ENCODE data around the gene SMYD3.

The SMYD3 gene

GRCh38 chr1:246281639-246282038 is 225.4 kb downstream of the SMYD3 start:
- no peaks in the 10 kb centered on the region for H3K27me3 ChIP-seq (replicated peaks; ENCODE audit: control insufficient read depth, insufficient read depth, low read length)
- DNase-seq (ENCODE audit: low read depth) = no peak

GRCh38 chr1:246281195-246281594 is 225.9 kb downstream of the SMYD3 start:
- Histone ChIP-seq H3K9ac (ENCODE audit: low read length) (no peak overlapping the region), H3K4me3 (ENCODE audit: low read length) (no peak overlapping the region), H3K9me3 (ENCODE audit: control insufficient read depth, low read length) (no peaks in the 10 kb centered on the region), H3K27me3 (replicated peaks; ENCODE audit: control insufficient read depth, insufficient read depth, low read length) (no peaks in the 10 kb centered on the region), H3K4me1 (ENCODE audit: control insufficient read depth, insufficient read depth, low read length) (no peaks in the 10 kb centered on the region), H3K36me3 (ENCODE audit: control insufficient read depth, insufficient read depth, low read length, severe bottlenecking) (no peaks in the 10 kb centered on the region)
- no peak for DNase-seq (ENCODE audit: low read depth)

More at GRCh38 chr1:246281639-246282038, 225.4 kb downstream of the SMYD3 start:
- Histone ChIP-seq H3K9ac (ENCODE audit: low read length) (no peak overlapping the region), H3K4me1 (ENCODE audit: control insufficient read depth, insufficient read depth, low read length) (no peaks in the 10 kb centered on the region), H3K36me3 (ENCODE audit: control insufficient read depth, insufficient read depth, low read length, severe bottlenecking) (no peaks in the 10 kb centered on the region), H3K9me3 (ENCODE audit: control insufficient read depth, low read length) (no peaks in the 10 kb centered on the region), H3K4me3 (ENCODE audit: low read length) (no peak overlapping the region)

- peak; percentile 67 for DNase-seq (ENCODE audit: low read depth)
- Histone ChIP-seq H3K9ac (ENCODE audit: low read length) (no peak overlapping the region), H3K4me3 (ENCODE audit: low read length) (no peak overlapping the region), H3K9me3 (ENCODE audit: control insufficient read depth, low read length) (no peaks in the 10 kb centered on the region), H3K27me3 (replicated peaks; ENCODE audit: control insufficient read depth, insufficient read depth, low read length) (no peaks in the 10 kb centered on the region), H3K36me3 (ENCODE audit: control insufficient read depth, insufficient read depth, low read length, severe bottlenecking) (no peaks in the 10 kb centered on the region), H3K4me1 (ENCODE audit: control insufficient read depth, insufficient read depth, low read length) (no peaks in the 10 kb centered on the region)
These were observed 226.5 kb downstream of the SMYD3 start for GRCh38 chr1:246280551-246280950.

DNA sequence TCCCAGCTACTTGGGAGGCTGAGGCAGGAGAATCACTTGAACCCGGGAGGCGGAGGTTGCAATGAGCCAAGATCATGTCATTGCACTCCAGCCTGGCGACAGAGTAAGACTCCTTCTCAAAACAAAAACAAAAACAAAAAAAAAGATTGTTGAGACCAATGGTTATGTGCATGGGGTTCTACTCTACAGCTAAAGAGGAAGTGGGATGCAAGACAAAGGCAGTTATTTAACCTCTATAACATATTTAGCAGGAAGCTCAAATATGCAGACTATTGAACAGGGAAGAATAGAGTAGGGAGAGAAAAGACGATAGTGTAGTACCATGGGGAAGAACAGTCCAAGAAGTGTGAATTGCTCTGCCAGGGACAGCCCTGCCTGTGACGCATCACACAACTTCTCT is 227.7 kb downstream of the SMYD3 start:
- DNase-seq (ENCODE audit: low read depth) = no peak
- H3K36me3 ChIP-seq (ENCODE audit: control insufficient read depth, insufficient read depth, low read length, severe bottlenecking) = no peaks in the 10 kb centered on the region
- no peaks in the 10 kb centered on the region for H3K27me3 ChIP-seq (replicated peaks; ENCODE audit: control insufficient read depth, insufficient read depth, low read length)
- no peak overlapping the region for H3K4me3 ChIP-seq (ENCODE audit: low read length)
- H3K4me1 ChIP-seq (ENCODE audit: control insufficient read depth, insufficient read depth, low read length) = no peaks in the 10 kb centered on the region
- H3K9me3 ChIP-seq (ENCODE audit: control insufficient read depth, low read length) = no peaks in the 10 kb centered on the region
- H3K9ac ChIP-seq (ENCODE audit: low read length) = no peak overlapping the region

- DNase-seq (ENCODE audit: low read depth) = no peak
- Histone ChIP-seq H3K4me3 (ENCODE audit: low read length) (no peak overlapping the region), H3K4me1 (ENCODE audit: control insufficient read depth, insufficient read depth, low read length) (no peaks in the 10 kb centered on the region), H3K36me3 (ENCODE audit: control insufficient read depth, insufficient read depth, low read length, severe bottlenecking) (no peaks in the 10 kb centered on the region), H3K27me3 (replicated peaks; ENCODE audit: control insufficient read depth, insufficient read depth, low read length) (no peaks in the 10 kb centered on the region), H3K9me3 (ENCODE audit: control insufficient read depth, low read length) (no peaks in the 10 kb centered on the region), H3K9ac (ENCODE audit: low read length) (no peak overlapping the region)
These were observed 228.7 kb downstream of the SMYD3 start for GRCh38 chr1:246278371-246278770.

GRCh38 chr1:246275036-246275435 is 232.0 kb downstream of the SMYD3 start:
- H3K4me1 ChIP-seq (ENCODE audit: control insufficient read depth, insufficient read depth, low read length) = peaks cover 6% of the 10 kb centered on the region
- H3K9ac ChIP-seq (ENCODE audit: low read length) = no peak overlapping the region
- H3K9me3 ChIP-seq (ENCODE audit: control insufficient read depth, low read length) = no peaks in the 10 kb centered on the region
- H3K4me3 ChIP-seq (ENCODE audit: low read length) = no peak overlapping the region
- no peaks in the 10 kb centered on the region for H3K36me3 ChIP-seq (ENCODE audit: control insufficient read depth, insufficient read depth, low read length, severe bottlenecking)
- no peak for DNase-seq (ENCODE audit: low read depth)
- H3K27me3 ChIP-seq (replicated peaks; ENCODE audit: control insufficient read depth, insufficient read depth, low read length) = no peaks in the 10 kb centered on the region

- no peaks in the 10 kb centered on the region for H3K36me3 ChIP-seq (ENCODE audit: control insufficient read depth, insufficient read depth, low read length, severe bottlenecking)
- H3K4me3 ChIP-seq (ENCODE audit: low read length) = no peak overlapping the region
- H3K9ac ChIP-seq (ENCODE audit: low read length) = no peak overlapping the region
- no peak for DNase-seq (ENCODE audit: low read depth)
- peaks cover 6% of the 10 kb centered on the region for H3K4me1 ChIP-seq (ENCODE audit: control insufficient read depth, insufficient read depth, low read length)
- H3K27me3 ChIP-seq (replicated peaks; ENCODE audit: control insufficient read depth, insufficient read depth, low read length) = no peaks in the 10 kb centered on the region
- H3K9me3 ChIP-seq (ENCODE audit: control insufficient read depth, low read length) = no peaks in the 10 kb centered on the region
These were observed 232.9 kb downstream of the SMYD3 start for GRCh38 chr1:246274186-246274585.

- peak; percentile 53 for DNase-seq (ENCODE audit: low read depth)
- Histone ChIP-seq H3K27me3 (replicated peaks; ENCODE audit: control insufficient read depth, insufficient read depth, low read length) (no peaks in the 10 kb centered on the region), H3K4me3 (ENCODE audit: low read length) (no peak overlapping the region), H3K9ac (ENCODE audit: low read length) (no peak overlapping the region), H3K36me3 (ENCODE audit: control insufficient read depth, insufficient read depth, low read length, severe bottlenecking) (no peaks in the 10 kb centered on the region), H3K9me3 (ENCODE audit: control insufficient read depth, low read length) (no peaks in the 10 kb centered on the region), H3K4me1 (ENCODE audit: control insufficient read depth, insufficient read depth, low read length) (peaks cover 6% of the 10 kb centered on the region)
These were observed 235.6 kb downstream of the SMYD3 start for GRCh38 chr1:246271516-246271915.

DNA sequence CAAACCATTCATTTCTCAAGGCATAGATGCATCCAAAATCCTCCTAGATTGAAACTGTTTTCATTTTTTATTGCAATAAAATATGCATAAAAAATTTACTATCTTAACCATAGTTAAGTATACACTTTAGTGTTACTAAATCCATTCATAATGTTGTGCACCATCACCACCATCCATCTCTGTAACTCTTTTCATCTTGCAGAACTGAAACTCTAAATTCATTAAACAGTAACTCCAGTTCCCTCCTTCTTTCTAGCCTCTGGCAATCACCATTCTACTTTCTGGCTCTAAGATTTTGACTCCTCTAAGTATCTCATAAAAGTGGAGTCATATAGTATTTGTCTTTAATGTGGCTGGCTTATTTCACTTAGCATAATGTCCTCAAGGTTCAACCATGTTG is 236.8 kb downstream of the SMYD3 start:
- H3K4me1 ChIP-seq (ENCODE audit: control insufficient read depth, insufficient read depth, low read length) = peaks cover 6% of the 10 kb centered on the region
- no peak overlapping the region for H3K9ac ChIP-seq (ENCODE audit: low read length)
- H3K36me3 ChIP-seq (ENCODE audit: control insufficient read depth, insufficient read depth, low read length, severe bottlenecking) = no peaks in the 10 kb centered on the region
- no peaks in the 10 kb centered on the region for H3K27me3 ChIP-seq (replicated peaks; ENCODE audit: control insufficient read depth, insufficient read depth, low read length)
- no peak overlapping the region for H3K4me3 ChIP-seq (ENCODE audit: low read length)
- DNase-seq (ENCODE audit: low read depth) = no peak
- H3K9me3 ChIP-seq (ENCODE audit: control insufficient read depth, low read length) = no peaks in the 10 kb centered on the region

- Histone ChIP-seq H3K27me3 (replicated peaks; ENCODE audit: control insufficient read depth, insufficient read depth, low read length) (no peaks in the 10 kb centered on the region), H3K4me1 (ENCODE audit: control insufficient read depth, insufficient read depth, low read length) (peaks cover 6% of the 10 kb centered on the region), H3K36me3 (ENCODE audit: control insufficient read depth, insufficient read depth, low read length, severe bottlenecking) (no peaks in the 10 kb centered on the region), H3K9ac (ENCODE audit: low read length) (no peak overlapping the region), H3K9me3 (ENCODE audit: control insufficient read depth, low read length) (no peaks in the 10 kb centered on the region), H3K4me3 (ENCODE audit: low read length) (no peak overlapping the region)
- DNase-seq (ENCODE audit: low read depth) = no peak
These were observed 237.6 kb downstream of the SMYD3 start for GRCh38 chr1:246269466-246269865.

DNA sequence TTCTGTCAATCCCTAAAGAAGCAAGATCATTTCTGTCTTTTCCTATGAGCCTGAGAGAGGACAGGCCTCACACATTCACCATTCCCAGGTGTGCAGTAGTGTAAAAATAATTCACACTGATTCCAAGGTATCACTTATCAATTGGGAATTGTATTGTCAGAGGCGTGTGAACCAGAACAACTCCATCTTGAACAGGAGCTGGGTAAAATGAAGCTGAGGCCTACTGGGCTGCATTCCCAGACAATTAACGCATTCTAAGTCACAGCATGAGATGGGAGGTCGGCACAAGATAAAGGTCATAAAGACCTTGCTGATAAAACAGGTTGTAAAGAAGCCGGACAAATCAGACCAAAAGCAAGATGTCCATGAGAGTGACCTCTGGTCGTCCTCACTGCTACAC is 239.2 kb downstream of the SMYD3 start:
- Histone ChIP-seq H3K36me3 (ENCODE audit: control insufficient read depth, insufficient read depth, low read length, severe bottlenecking) (no peaks in the 10 kb centered on the region), H3K9me3 (ENCODE audit: control insufficient read depth, low read length) (no peaks in the 10 kb centered on the region), H3K9ac (ENCODE audit: low read length) (no peak overlapping the region), H3K4me1 (ENCODE audit: control insufficient read depth, insufficient read depth, low read length) (peaks cover 6% of the 10 kb centered on the region), H3K27me3 (replicated peaks; ENCODE audit: control insufficient read depth, insufficient read depth, low read length) (no peaks in the 10 kb centered on the region), H3K4me3 (ENCODE audit: low read length) (no peak overlapping the region)
- DNase-seq (ENCODE audit: low read depth) = no peak

GRCh38 chr1:246267426-246267825 is 239.7 kb downstream of the SMYD3 start:
- no peak overlapping the region for H3K4me3 ChIP-seq (ENCODE audit: low read length)
- DNase-seq (ENCODE audit: low read depth) = no peak
- no peaks in the 10 kb centered on the region for H3K27me3 ChIP-seq (replicated peaks; ENCODE audit: control insufficient read depth, insufficient read depth, low read length)
- no peaks in the 10 kb centered on the region for H3K9me3 ChIP-seq (ENCODE audit: control insufficient read depth, low read length)
- H3K9ac ChIP-seq (ENCODE audit: low read length) = no peak overlapping the region
- peaks cover 6% of the 10 kb centered on the region for H3K4me1 ChIP-seq (ENCODE audit: control insufficient read depth, insufficient read depth, low read length)
- no peaks in the 10 kb centered on the region for H3K36me3 ChIP-seq (ENCODE audit: control insufficient read depth, insufficient read depth, low read length, severe bottlenecking)

Measured in adipocyte (in vitro differentiated cells).